ENCODE results near the gene IL12A.

The IL12A gene

GRCh38 chr3:160038862-160039562 lies 50.4 kb downstream of the IL12A start:
- Histone ChIP-seq H3K9ac (ENCODE audit: low read depth, low read length) (peak overlapping the region; percentile 69), H3K9me3 (ENCODE audit: insufficient read depth, low read depth, low read length) (peaks cover 3% of the 10 kb centered on the region; the same call in 1 of the 2 replicates), H3K27me3 (ENCODE audit: insufficient read depth, low read length) (peaks cover 19% of the 10 kb centered on the region), H3K4me1 (ENCODE audit: insufficient read depth, low read length) (peaks cover 10% of the 10 kb centered on the region), H3K27ac (ENCODE audit: low read depth, low read length) (no peak overlapping the region), H3K4me3 (ENCODE audit: low read length) (peak overlapping the region; percentile 72), H3K36me3 (ENCODE audit: insufficient read depth, low read length) (no peaks in the 10 kb centered on the region)
- WGBS: 4% methylated on average over 36 of the region's 36 CpGs

DNA sequence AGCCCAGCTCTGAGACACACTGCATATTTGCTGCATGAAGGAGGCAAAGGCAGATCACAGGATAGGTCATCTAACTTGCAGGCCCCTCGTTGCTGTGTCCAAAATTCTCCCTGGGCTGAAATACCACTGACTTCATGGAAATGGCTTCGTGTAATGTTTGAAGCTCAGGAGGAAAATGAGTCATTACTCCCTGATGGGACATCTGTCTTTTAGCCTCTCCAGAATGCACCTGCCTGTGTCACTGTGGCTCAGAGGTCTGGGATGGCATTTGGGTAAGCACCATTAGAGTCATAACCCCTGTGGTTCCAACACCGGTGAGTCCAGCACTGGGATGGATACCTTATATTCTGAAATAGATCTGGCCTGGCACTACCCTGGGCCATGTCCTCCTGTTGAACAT lies 51.5 kb downstream of the IL12A start:
- WGBS: 64% methylated on average over 3 of the region's 3 CpGs
- no peak overlapping the region for H3K9ac ChIP-seq (ENCODE audit: low read depth, low read length)
- H3K9me3 ChIP-seq (ENCODE audit: insufficient read depth, low read depth, low read length): peaks cover 3% of the 10 kb centered on the region; the same call in 1 of the 2 replicates
- no peaks in the 10 kb centered on the region for H3K36me3 ChIP-seq (ENCODE audit: insufficient read depth, low read length)
- H3K4me1 ChIP-seq (ENCODE audit: insufficient read depth, low read length): peaks cover 10% of the 10 kb centered on the region
- no peak overlapping the region for H3K27ac ChIP-seq (ENCODE audit: low read depth, low read length)
- peaks cover 19% of the 10 kb centered on the region for H3K27me3 ChIP-seq (ENCODE audit: insufficient read depth, low read length)
- no peak overlapping the region for H3K4me3 ChIP-seq (ENCODE audit: low read length)

- Histone ChIP-seq H3K36me3 (ENCODE audit: insufficient read depth, low read length) (no peaks in the 10 kb centered on the region), H3K4me1 (ENCODE audit: insufficient read depth, low read length) (peaks cover 10% of the 10 kb centered on the region), H3K27ac (ENCODE audit: low read depth, low read length) (no peak overlapping the region), H3K9me3 (ENCODE audit: insufficient read depth, low read depth, low read length) (peaks cover 3% of the 10 kb centered on the region; the same call in 1 of the 2 replicates), H3K9ac (ENCODE audit: low read depth, low read length) (no peak overlapping the region), H3K4me3 (ENCODE audit: low read length) (no peak overlapping the region), H3K27me3 (ENCODE audit: insufficient read depth, low read length) (peaks cover 19% of the 10 kb centered on the region)
- WGBS: 98% methylated on average over 1 of the region's 1 CpG
Measured at GRCh38 chr3:160041465-160041864, 52.8 kb downstream of the IL12A start.

DNA sequence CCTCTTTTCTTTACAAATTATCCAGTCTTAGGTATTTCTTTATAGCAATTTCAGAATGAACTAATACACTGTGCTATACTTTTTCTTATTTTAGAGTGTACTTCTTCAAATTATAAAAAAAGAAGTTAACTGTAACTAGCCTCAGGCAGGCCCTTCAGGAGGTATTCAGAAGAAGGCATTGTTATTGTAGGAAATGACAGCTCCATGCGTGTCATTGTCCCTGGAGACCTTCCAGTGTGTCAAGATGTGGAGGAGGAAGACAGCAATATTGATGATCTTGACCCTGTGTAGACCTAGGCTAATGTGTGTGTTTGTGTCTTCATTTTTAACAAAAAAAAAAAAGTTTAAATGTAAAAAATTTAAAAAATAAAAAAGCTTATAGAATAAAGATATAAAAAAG lies 55.5 kb downstream of the IL12A start:
- H3K27me3 ChIP-seq (ENCODE audit: insufficient read depth, low read length): peaks cover 5% of the 10 kb centered on the region
- no peaks in the 10 kb centered on the region for H3K36me3 ChIP-seq (ENCODE audit: insufficient read depth, low read length)
- peaks cover 9% of the 10 kb centered on the region; the same call in 1 of the 2 replicates for H3K4me1 ChIP-seq (ENCODE audit: insufficient read depth, low read length)
- H3K9ac ChIP-seq (ENCODE audit: low read depth, low read length): no peak overlapping the region
- H3K27ac ChIP-seq (ENCODE audit: low read depth, low read length): no peak overlapping the region
- peaks cover 3% of the 10 kb centered on the region; the same call in 1 of the 2 replicates for H3K9me3 ChIP-seq (ENCODE audit: insufficient read depth, low read depth, low read length)
- no peak overlapping the region for H3K4me3 ChIP-seq (ENCODE audit: low read length)
- 88% methylated on average over 1 of the region's 1 CpG for WGBS

Measured in HUES64 (cell line).